ENCODE data around the gene TBX1. TPM values are rescaled to one million over a fixed set of nuclear protein-coding genes. Genes with fewer than 3 reads are reported as not detected.

The TBX1 gene
- total and polyA plus RNA-seq, 10 of the 15 experiments (the other 5 are each of a cell fraction or from before 2014, with no cell fraction given), result not detected

DNA sequence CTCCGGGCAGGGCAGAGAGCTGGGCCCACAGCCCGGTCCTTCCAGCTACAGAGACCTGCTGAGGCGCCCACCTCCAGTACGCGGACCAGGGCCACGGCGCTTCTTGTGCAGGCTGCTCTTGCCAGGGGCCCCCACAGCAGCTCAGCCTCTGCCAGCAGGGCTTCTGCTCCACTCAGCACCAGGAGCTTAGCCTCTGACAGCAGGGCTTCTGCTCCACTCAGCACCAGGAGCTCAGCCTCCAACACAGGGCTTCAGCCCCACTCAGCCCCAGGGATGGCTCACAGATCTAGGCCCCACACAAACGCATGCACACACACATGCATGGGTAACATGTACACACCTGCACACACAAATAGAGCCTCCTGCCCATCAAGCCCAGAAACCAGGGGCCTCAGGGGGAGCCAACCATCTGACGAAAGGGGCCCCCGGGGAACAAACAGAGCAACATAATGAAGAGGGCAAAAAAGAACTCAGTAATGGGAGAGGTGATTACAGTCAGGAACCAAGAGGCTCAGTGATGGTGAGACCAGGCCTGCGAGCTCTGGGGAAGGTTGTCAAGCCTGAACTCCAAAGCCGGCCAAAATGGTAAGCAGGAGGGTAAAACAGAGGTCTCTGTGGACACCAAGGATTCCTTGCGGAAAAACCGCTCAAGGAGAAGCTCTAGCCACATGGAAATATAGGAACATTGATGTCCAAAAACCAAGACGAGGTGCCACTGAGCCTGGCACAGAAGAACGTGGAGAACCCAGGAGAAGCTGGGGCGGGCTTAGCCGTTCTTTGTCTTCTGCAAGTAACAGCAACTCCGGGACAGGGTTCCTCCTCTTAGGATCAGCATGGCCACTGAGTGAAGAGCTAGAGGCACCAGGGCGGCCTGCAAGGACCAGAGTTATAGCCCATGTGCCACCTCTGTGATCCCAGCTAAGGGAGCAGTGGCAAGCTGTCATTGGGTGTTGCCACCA is 47.6 kb downstream of the TBX1 start (continued):
- TF ChIP-seq, protein P1, sequence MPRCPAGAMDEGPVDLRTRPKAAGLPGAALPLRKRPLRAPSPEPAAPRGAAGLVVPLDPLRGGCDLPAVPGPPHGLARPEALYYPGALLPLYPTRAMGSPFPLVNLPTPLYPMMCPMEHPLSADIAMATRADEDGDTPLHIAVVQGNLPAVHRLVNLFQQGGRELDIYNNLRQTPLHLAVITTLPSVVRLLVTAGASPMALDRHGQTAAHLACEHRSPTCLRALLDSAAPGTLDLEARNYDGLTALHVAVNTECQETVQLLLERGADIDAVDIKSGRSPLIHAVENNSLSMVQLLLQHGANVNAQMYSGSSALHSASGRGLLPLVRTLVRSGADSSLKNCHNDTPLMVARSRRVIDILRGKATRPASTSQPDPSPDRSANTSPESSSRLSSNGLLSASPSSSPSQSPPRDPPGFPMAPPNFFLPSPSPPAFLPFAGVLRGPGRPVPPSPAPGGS (IDR thresholded peaks at IDR 0.05; ENCODE audit: borderline replicate concordance, insufficient read depth, low read depth, low read length, poor library complexity, severe bottlenecking), result no peak
- TF ChIP-seq TCF3 (IDR thresholded peaks at IDR 0.05; ENCODE audit: borderline replicate concordance, insufficient read depth, low read depth, low read length) (no peak), SREBF2 (IDR thresholded peaks at IDR 0.05; ENCODE audit: low read length) (no peak), NR2F1 (conservative IDR thresholded peaks at IDR 0.05) (no peak), SIN3A (IDR thresholded peaks at IDR 0.05; ENCODE audit: low read depth, low read length) (no peak), NFIC (IDR thresholded peaks at IDR 0.05; ENCODE audit: low read depth, low read length) (no peak)
- TF ChIP-seq, protein P2, sequence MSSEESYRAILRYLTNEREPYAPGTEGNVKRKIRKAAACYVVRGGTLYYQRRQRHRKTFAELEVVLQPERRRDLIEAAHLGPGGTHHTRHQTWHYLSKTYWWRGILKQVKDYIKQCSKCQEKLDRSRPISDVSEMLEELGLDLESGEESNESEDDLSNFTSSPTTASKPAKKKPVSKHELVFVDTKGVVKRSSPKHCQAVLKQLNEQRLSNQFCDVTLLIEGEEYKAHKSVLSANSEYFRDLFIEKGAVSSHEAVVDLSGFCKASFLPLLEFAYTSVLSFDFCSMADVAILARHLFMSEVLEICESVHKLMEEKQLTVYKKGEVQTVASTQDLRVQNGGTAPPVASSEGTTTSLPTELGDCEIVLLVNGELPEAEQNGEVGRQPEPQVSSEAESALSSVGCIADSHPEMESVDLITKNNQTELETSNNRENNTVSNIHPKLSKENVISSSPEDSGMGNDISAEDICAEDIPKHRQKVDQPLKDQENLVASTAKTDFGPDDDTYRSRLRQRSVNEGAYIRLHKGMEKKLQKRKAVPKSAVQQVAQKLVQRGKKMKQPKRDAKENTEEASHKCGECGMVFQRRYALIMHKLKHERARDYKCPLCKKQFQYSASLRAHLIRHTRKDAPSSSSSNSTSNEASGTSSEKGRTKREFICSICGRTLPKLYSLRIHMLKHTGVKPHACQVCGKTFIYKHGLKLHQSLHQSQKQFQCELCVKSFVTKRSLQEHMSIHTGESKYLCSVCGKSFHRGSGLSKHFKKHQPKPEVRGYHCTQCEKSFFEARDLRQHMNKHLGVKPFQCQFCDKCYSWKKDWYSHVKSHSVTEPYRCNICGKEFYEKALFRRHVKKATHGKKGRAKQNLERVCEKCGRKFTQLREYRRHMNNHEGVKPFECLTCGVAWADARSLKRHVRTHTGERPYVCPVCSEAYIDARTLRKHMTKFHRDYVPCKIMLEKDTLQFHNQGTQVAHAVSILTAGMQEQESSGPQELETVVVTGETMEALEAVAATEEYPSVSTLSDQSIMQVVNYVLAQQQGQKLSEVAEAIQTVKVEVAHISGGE (CRISPR knock-in tag; IDR thresholded peaks at IDR 0.05), result no peak
